ENCODE data around the gene ZSCAN10.
"Not testable (repeated sequence)": the region's sequence is repeated elsewhere in the genome, so short reads cannot be mapped to it uniquely, and the experiment has no call there.

Gene ZSCAN10

DNA sequence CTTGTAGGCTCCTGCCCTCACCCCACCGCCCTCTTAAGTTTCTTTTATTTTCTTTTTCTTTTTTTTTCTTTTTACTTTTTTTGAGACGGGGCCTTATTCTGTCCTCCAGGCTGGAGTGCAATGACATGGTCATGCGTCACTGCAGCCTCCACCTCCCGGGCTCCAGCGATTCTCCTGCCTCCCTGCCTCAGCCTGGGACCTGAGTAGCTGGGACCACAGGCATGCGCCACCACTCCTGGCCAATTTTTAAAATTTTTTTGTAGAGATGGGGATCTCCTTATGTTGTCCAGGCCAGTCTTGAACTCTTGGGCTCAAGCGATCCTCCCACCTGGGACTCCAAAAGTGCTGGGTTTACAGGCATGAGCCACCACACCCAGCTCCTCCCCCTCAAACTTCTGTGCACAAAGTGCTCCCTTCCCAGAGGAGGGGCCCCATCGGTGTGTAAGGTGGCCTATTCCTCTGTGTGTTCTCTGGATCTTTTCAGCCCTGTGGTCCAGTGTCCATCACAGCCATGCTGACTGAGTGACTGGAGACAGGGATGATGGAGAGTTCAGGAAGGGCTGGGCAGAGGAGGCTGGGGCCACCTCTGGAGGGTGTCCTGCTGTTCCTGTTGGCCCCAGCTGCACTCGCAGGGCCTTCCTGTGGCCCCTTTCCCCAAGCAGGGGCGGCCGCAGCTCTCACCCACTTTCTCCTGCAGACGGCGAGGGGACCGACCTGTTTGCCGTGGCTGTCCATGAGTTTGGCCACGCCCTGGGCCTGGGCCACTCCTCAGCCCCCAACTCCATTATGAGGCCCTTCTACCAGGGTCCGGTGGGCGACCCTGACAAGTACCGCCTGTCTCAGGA is 42.5 kb downstream of the ZSCAN10 start:
- H3K27me3 ChIP-seq (ENCODE audit: low read depth, low read length) = no peaks in the 10 kb centered on the region
- H3K4me3 ChIP-seq (ENCODE audit: low read depth in 1 of 2, low read length in 2 of 2) = no peak overlapping the region
- no peak overlapping the region for H3K27ac ChIP-seq (ENCODE audit: low read length)

DNA sequence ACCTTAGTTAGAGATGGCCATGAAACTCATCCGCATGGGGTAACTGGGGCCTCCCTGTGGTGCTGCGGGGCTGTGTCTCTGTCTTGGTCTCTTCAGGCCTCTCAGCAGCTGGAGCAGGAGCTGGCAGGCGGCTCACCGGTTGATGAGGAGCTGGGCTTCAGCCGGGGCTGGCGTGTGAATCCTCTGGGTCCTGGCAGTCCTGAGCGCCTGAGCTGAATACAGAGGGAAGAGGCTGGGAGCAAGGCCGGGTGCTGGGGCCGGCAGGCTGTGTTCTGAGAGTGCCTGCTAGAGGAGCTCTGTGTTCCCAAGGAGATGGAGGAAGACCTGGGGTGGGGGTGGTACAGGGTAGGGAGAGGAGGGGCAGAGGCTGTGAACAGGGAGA is 43.4 kb downstream of the ZSCAN10 start:
- H3K4me3 ChIP-seq (ENCODE audit: low read depth in 1 of 2, low read length in 2 of 2); H3K9me3 ChIP-seq (ENCODE audit: control insufficient read depth in 1 of 2, low read length in 2 of 2); H3K36me3 ChIP-seq (ENCODE audit: control insufficient read depth in 1 of 2, insufficient read depth in 2 of 2, low read length in 2 of 2); H3K27ac ChIP-seq (ENCODE audit: low read length); H3K27me3 ChIP-seq (ENCODE audit: low read depth, low read length): not testable (repeated sequence)
- H3K4me1 ChIP-seq (ENCODE audit: control insufficient read depth in 1 of 2, insufficient read depth in 2 of 2, low read length in 2 of 2) = peaks cover 0 to 20% of the 10 kb centered on the region in 2 donors

More for the DNA sequence above, 42.5 kb downstream of the ZSCAN10 start:
- no peaks in the 10 kb centered on the region for H3K9me3 ChIP-seq (ENCODE audit: control insufficient read depth in 1 of 2, low read length in 2 of 2)
- H3K4me1 ChIP-seq (ENCODE audit: control insufficient read depth in 1 of 2, insufficient read depth in 2 of 2, low read length in 2 of 2) = peaks cover 0 to 20% of the 10 kb centered on the region in 2 donors
- no peaks in the 10 kb centered on the region for H3K36me3 ChIP-seq (ENCODE audit: control insufficient read depth in 1 of 2, insufficient read depth in 2 of 2, low read length in 2 of 2)

DNA sequence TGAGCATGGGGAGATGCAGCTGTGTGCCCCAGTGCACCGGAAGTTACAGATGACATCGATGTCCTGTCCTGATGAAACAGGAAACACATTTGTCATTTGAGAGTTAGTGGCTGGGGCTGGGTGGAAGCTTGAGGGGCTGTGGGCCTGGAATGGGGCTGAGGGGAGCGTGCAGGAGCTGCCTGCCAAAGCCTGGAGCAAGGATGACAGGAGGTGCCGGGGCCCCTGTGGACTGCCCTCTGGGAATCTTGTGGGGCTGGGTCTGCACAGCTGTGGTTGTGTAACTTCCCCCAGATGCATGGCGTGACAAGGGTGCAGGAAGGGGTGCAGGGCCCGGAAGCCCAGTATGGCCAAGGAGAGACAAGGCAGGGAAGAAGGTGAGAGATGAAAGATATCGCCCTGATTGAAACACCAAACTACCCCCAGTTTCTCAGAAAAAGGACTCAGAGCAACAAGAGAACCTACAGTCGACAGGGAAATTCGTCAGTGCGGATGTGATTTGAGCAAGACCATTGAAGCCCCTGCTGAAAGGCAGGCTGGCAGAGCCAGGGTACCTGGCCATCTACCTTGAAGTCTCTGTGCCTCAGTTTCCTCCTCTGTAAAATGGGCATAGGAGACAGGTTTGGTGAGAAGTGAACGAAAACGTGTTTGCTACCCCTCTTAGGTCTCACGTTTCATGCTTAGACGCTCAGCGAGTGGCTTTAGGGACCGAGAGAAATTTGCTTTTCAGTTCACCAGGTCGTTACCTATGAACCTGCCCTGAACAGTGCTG is 43.9 kb downstream of the ZSCAN10 start:
- no peak overlapping the region for H3K27ac ChIP-seq (ENCODE audit: low read length)
- peaks cover 0 to 20% of the 10 kb centered on the region in 2 donors for H3K4me1 ChIP-seq (ENCODE audit: control insufficient read depth in 1 of 2, insufficient read depth in 2 of 2, low read length in 2 of 2)
- H3K4me3 ChIP-seq (ENCODE audit: low read depth in 1 of 2, low read length in 2 of 2) = no peak overlapping the region
- H3K27me3 ChIP-seq (ENCODE audit: low read depth, low read length) = no peaks in the 10 kb centered on the region
- H3K9me3 ChIP-seq (ENCODE audit: control insufficient read depth in 1 of 2, low read length in 2 of 2) = no peaks in the 10 kb centered on the region
- H3K36me3 ChIP-seq (ENCODE audit: control insufficient read depth in 1 of 2, insufficient read depth in 2 of 2, low read length in 2 of 2) = no peaks in the 10 kb centered on the region

DNA sequence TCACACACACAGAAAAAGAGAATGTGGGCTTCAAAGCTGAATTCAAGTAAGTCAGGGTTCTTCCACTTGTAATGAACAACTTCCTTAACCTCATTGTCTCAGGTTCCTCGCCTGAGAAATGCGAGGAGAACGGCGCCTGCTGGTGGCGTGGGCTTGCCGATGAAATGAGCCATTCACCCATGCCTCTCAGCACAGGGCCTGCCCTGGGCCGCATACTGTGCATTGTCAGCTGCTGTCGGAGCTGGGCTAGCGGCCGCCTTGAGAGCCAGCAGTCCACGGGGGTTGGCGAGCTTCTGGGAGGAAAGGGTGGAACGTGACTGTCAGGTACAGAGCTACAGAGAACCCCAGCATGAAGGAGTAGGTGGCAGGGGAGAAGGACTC is 45.8 kb downstream of the ZSCAN10 start:
- H3K27ac ChIP-seq (ENCODE audit: low read length); H3K27me3 ChIP-seq (ENCODE audit: low read depth, low read length); H3K4me1 ChIP-seq (ENCODE audit: control insufficient read depth in 1 of 2, insufficient read depth in 2 of 2, low read length in 2 of 2); H3K36me3 ChIP-seq (ENCODE audit: control insufficient read depth in 1 of 2, insufficient read depth in 2 of 2, low read length in 2 of 2); H3K9me3 ChIP-seq (ENCODE audit: control insufficient read depth in 1 of 2, low read length in 2 of 2); H3K4me3 ChIP-seq (ENCODE audit: low read depth in 1 of 2, low read length in 2 of 2): not testable (repeated sequence)

DNA sequence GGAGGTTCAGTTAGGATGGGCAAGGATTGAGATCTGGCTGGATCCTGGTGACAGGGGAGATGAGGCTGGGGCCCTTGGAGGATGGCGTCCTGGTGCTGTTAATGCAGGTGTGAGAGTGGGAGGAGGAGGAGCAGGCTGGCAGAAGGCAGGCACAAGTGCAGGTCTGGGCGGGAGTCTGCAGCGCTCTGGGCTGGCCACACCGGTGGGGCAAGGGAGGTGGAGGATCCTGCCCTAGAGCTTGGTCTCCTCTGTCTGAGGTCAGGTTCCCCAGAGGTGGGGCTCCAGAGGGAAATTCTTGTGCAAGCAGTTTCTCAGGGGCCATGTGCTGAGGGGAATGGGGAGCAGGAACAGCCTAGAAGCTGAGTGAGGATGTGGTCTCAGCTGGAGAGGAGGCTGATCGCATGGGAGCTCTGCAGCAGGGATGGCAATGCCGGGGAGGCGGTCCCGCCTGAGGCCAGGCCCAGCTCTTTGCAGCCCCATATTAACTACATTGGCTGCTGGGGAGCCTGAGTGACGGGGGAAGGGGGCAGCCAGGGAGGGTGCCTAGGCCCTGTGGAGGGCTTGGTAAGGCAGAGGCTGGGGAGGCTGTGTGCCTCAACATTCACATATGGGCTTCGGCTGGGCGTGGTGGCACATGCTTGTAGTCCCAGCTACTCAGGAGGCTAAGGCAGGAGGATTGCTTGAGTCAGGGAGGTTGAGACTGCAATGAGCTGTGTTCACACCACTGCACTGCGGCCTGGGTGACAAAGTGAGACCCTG is 46.3 kb downstream of the ZSCAN10 start:
- not testable (repeated sequence) for H3K4me1 ChIP-seq (ENCODE audit: control insufficient read depth in 1 of 2, insufficient read depth in 2 of 2, low read length in 2 of 2); H3K4me3 ChIP-seq (ENCODE audit: low read depth in 1 of 2, low read length in 2 of 2); H3K9me3 ChIP-seq (ENCODE audit: control insufficient read depth in 1 of 2, low read length in 2 of 2); H3K27ac ChIP-seq (ENCODE audit: low read length); H3K27me3 ChIP-seq (ENCODE audit: low read depth, low read length); H3K36me3 ChIP-seq (ENCODE audit: control insufficient read depth in 1 of 2, insufficient read depth in 2 of 2, low read length in 2 of 2)

DNA sequence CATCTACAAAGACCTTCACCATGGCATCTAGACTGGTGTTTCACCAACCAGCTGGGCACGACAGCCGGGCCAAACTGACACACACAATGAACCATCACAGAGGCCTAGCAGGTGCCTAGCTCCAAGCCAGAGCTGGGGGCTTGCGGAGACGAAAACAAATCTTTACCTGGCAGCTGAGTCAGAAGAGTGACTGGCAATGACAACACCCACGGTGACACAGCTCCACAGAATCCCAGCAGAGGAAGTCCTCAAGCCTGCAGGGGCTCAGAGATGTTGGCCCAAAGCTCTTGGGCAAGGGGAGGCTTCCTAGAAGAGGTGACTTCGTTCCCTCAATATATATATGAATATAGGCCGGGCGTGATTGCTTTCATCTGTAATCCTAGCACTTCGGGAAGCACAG is 47.6 kb downstream of the ZSCAN10 start:
- Histone ChIP-seq H3K27ac (ENCODE audit: low read length) (no peak overlapping the region), H3K4me3 (ENCODE audit: low read depth in 1 of 2, low read length in 2 of 2) (no peak overlapping the region), H3K36me3 (ENCODE audit: control insufficient read depth in 1 of 2, insufficient read depth in 2 of 2, low read length in 2 of 2) (no peaks in the 10 kb centered on the region), H3K9me3 (ENCODE audit: control insufficient read depth in 1 of 2, low read length in 2 of 2) (no peaks in the 10 kb centered on the region), H3K27me3 (ENCODE audit: low read depth, low read length) (peaks cover 9% of the 10 kb centered on the region), H3K4me1 (ENCODE audit: control insufficient read depth in 1 of 2, insufficient read depth in 2 of 2, low read length in 2 of 2) (peaks cover 0 to 9% of the 10 kb centered on the region in 2 donors)

DNA sequence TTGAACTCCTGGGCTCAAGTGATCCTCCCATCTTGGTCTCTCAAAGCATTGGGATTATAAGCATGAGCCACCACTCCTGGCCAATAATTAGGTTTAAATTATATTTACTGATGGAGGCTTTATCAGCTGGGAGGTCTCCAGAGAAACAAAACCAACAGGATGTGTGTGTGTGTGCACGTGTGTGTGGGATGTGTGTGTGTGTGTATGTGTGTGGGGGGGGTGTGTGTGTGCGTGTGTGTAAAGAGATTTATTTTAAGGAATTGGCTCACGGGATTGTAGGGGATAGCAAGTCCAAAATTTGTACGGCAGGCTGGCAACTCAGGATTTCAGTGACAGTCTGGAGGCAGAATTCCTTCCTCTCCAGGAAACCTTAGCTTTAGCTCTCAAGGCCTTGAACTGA is 48.1 kb downstream of the ZSCAN10 start:
- no peaks in the 10 kb centered on the region for H3K9me3 ChIP-seq (ENCODE audit: control insufficient read depth in 1 of 2, low read length in 2 of 2)
- H3K4me1 ChIP-seq (ENCODE audit: control insufficient read depth in 1 of 2, insufficient read depth in 2 of 2, low read length in 2 of 2) = peaks cover 0 to 13% of the 10 kb centered on the region in 2 donors
- no peaks in the 10 kb centered on the region for H3K36me3 ChIP-seq (ENCODE audit: control insufficient read depth in 1 of 2, insufficient read depth in 2 of 2, low read length in 2 of 2)
- no peak overlapping the region for H3K4me3 ChIP-seq (ENCODE audit: low read depth in 1 of 2, low read length in 2 of 2)
- H3K27ac ChIP-seq (ENCODE audit: low read length) = no peak overlapping the region
- H3K27me3 ChIP-seq (ENCODE audit: low read depth, low read length) = peaks cover 14% of the 10 kb centered on the region

DNA sequence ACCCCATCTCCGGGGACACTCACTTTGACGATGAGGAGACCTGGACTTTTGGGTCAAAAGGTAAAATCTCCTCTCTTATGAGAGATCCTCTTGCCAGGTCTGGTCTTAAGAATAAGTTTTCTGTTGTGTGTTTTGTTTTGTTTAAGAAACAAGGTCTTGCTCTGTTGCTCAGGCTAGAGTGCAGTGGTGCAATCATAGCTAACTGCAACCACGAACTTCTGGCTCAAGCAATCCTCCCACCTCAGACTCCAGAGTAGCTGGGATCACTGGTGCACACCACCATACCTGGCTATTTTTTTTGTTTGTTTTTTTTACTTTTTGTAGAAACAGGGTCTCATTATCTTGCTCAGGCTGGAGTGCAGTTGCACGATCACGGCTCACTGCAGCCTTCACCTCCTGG is 48.6 kb downstream of the ZSCAN10 start:
- Histone ChIP-seq H3K4me1 (ENCODE audit: control insufficient read depth in 1 of 2, insufficient read depth in 2 of 2, low read length in 2 of 2) (peaks cover 0 to 17% of the 10 kb centered on the region in 2 donors), H3K9me3 (ENCODE audit: control insufficient read depth in 1 of 2, low read length in 2 of 2) (no peaks in the 10 kb centered on the region), H3K27ac (ENCODE audit: low read length) (no peak overlapping the region), H3K4me3 (ENCODE audit: low read depth in 1 of 2, low read length in 2 of 2) (no peak overlapping the region), H3K36me3 (ENCODE audit: control insufficient read depth in 1 of 2, insufficient read depth in 2 of 2, low read length in 2 of 2) (no peaks in the 10 kb centered on the region), H3K27me3 (ENCODE audit: low read depth, low read length) (peaks cover 17% of the 10 kb centered on the region)

DNA sequence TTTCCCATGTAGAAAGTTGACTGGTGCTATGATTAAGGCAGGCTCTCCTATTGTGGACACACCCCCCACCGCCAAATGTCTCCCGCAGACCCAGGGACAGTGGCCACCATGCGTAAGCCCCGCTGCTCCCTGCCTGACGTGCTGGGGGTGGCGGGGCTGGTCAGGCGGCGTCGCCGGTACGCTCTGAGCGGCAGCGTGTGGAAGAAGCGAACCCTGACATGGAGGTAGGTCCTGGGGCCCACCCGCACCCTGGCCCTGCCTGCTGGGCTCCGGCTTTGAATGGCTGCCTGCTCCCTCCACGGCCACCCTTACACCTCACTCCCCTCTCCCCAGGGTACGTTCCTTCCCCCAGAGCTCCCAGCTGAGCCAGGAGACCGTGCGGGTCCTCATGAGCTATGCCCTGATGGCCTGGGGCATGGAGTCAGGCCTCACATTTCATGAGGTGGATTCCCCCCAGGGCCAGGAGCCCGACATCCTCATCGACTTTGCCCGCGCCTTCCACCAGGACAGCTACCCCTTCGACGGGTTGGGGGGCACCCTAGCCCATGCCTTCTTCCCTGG is 49.1 kb downstream of the ZSCAN10 start:
- peaks cover 0 to 16% of the 10 kb centered on the region in 2 donors for H3K4me1 ChIP-seq (ENCODE audit: control insufficient read depth in 1 of 2, insufficient read depth in 2 of 2, low read length in 2 of 2)
- no peak overlapping the region for H3K4me3 ChIP-seq (ENCODE audit: low read depth in 1 of 2, low read length in 2 of 2)
- no peaks in the 10 kb centered on the region for H3K36me3 ChIP-seq (ENCODE audit: control insufficient read depth in 1 of 2, insufficient read depth in 2 of 2, low read length in 2 of 2)
- peaks cover 17% of the 10 kb centered on the region for H3K27me3 ChIP-seq (ENCODE audit: low read depth, low read length)
- no peak overlapping the region for H3K27ac ChIP-seq (ENCODE audit: low read length)
- H3K9me3 ChIP-seq (ENCODE audit: control insufficient read depth in 1 of 2, low read length in 2 of 2) = no peaks in the 10 kb centered on the region

DNA sequence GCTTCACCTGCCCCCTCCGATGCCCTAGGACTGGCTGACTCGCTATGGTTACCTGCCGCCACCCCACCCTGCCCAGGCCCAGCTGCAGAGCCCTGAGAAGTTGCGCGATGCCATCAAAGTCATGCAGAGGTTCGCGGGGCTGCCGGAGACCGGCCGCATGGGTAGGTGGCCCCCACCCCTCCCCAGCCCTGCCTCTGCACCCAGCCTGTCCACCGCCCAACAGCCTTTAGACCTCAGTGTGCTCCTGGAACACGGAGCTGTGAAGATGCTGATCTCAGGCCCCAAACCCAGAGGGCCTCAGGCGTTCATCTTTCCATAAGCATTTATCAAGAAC is 51.7 kb downstream of the ZSCAN10 start:
- Histone ChIP-seq H3K9me3 (ENCODE audit: control insufficient read depth in 1 of 2, low read length in 2 of 2) (no peaks in the 10 kb centered on the region), H3K4me1 (ENCODE audit: control insufficient read depth in 1 of 2, insufficient read depth in 2 of 2, low read length in 2 of 2) (peaks cover 0 to 16% of the 10 kb centered on the region in 2 donors), H3K4me3 (ENCODE audit: low read depth in 1 of 2, low read length in 2 of 2) (peak overlapping the region in 1 of 2 donors; percentile 73), H3K27me3 (ENCODE audit: low read depth, low read length) (peaks cover 26% of the 10 kb centered on the region), H3K27ac (ENCODE audit: low read length) (no peak overlapping the region), H3K36me3 (ENCODE audit: control insufficient read depth in 1 of 2, insufficient read depth in 2 of 2, low read length in 2 of 2) (no peaks in the 10 kb centered on the region)
